Thyroid gland (tissue), 4 donors: Measurements from ENCODE around the gene OR7C1.

Experiments
- CTCF ChIP-seq, 6 experiments: fragments of 200-600 bp in 3 of 6; fragments of 450-650 bp in 3 of 6; sonication (generic) in 3 of 6; IDR thresholded peaks; one replicate each; pipeline ENCODE4 v1.5.1; 2016 to 2019; ENCODE audit warnings: antibody characterized with exemption in 6 of 6, mild to moderate bottlenecking in 2 of 6, inconsistent platforms in 1 of 6, moderate library complexity in 1 of 6
- POLR2A ChIP-seq, 2 donors: fragments of 450-650 bp; IDR thresholded peaks; one replicate each; pipeline ENCODE4 v1.6.1; 2017; ENCODE audit warnings: antibody characterized with exemption in 2 of 2, mild to moderate bottlenecking in 2 of 2, moderate library complexity in 1 of 2

GRCh38 chr19:14770136-14770535 is 64.8 kb downstream of the OR7C1 start:
- no peak for TF ChIP-seq CTCF (IDR thresholded peaks at IDR 0.05)
- TF ChIP-seq POLR2A (IDR thresholded peaks at IDR 0.05) = no peak
